ENCODE results near the gene SMPD1. TPM values are rescaled to one million over a fixed set of nuclear protein-coding genes. Genes with fewer than 3 reads are reported as not detected.

The SMPD1 gene
- total RNA-seq, 1 experiment from 2014 or later = 4.5 TPM

- no peak overlapping the region for H3K18ac ChIP-seq (ENCODE audit: insufficient read length, low read depth, low read length)
- no peaks in the 10 kb centered on the region for H3K27me3 ChIP-seq (ENCODE audit: insufficient read depth, low read length)
- H3K4me1 ChIP-seq (ENCODE audit: insufficient read depth, low read length) = no peaks in the 10 kb centered on the region
- H3K56ac ChIP-seq (ENCODE audit: insufficient read length, low read depth, low read length) = no peak overlapping the region
- H2BK15ac ChIP-seq (ENCODE audit: low read depth, low read length) = no peak overlapping the region
- no peak overlapping the region for H2BK12ac ChIP-seq (ENCODE audit: insufficient read length, low read depth, low read length)
- no peak overlapping the region for H3K9ac ChIP-seq (ENCODE audit: extremely low read depth, insufficient read length, low read length)
- H2AFZ ChIP-seq (ENCODE audit: low read length) = no peak overlapping the region
- H2BK5ac ChIP-seq (ENCODE audit: insufficient read length, low read length) = no peak overlapping the region
- no peak overlapping the region for H2AK5ac ChIP-seq (ENCODE audit: insufficient read length, low read length)
- WGBS (ENCODE audit: extremely low coverage, insufficient read length, low lambda C conversion rate) = no CpG with 5 or more reads among the region's 9 CpGs
- no peak overlapping the region for H3T11ph ChIP-seq (ENCODE audit: low read length)
- no peaks in the 10 kb centered on the region for H3K9me3 ChIP-seq (ENCODE audit: control insufficient read depth, low read depth, low read length)
- H3K9me3 Mint-ChIP-seq = no peaks in the 10 kb centered on the region
- no peak overlapping the region for H3K4ac ChIP-seq (ENCODE audit: low read depth, low read length)
- peaks cover 9 to 13% of the 10 kb centered on the region in 2 experiments for H3K4me1 Mint-ChIP-seq
- H3K79me2 ChIP-seq (ENCODE audit: insufficient read depth, low read length) = no peaks in the 10 kb centered on the region
- no peaks in the 10 kb centered on the region for H3K23me2 ChIP-seq (ENCODE audit: insufficient read length, low read depth, low read length, poor library complexity, severe bottlenecking)
- H2BK120ac ChIP-seq (ENCODE audit: low read depth, low read length, poor library complexity, severe bottlenecking) = no peak overlapping the region
- H3K27ac Mint-ChIP-seq = no peak overlapping the region
- H2BK20ac ChIP-seq (ENCODE audit: low read depth, low read length, poor library complexity, severe bottlenecking) = no peak overlapping the region
- no peak overlapping the region for H4K8ac ChIP-seq (replicated peaks; ENCODE audit: insufficient read length, low read depth, low read length)
- no peaks in the 10 kb centered on the region; the same call in 1 of the 2 replicates for H3K27me3 Mint-ChIP-seq (ENCODE audit: low read depth)
- H3K27ac ChIP-seq (ENCODE audit: insufficient read length, low read depth, low read length) = no peak overlapping the region
- H3K79me1 ChIP-seq (ENCODE audit: insufficient read depth, low read depth, low read length, poor library complexity, severe bottlenecking) = no peaks in the 10 kb centered on the region
- no peaks in the 10 kb centered on the region for H3K36me3 Mint-ChIP-seq (ENCODE audit: insufficient read depth in 1 of 3, low read depth in 3 of 3)
- TF ChIP-seq CTCF (conservative IDR thresholded peaks at IDR 0.05) = no peak
- H3K4me3 Mint-ChIP-seq = no peak overlapping the region
- no peak overlapping the region for H4K91ac ChIP-seq (ENCODE audit: insufficient read length, low read depth, low read length)
- no peaks in the 10 kb centered on the region for H4K20me1 ChIP-seq (ENCODE audit: control insufficient read depth, insufficient read depth, insufficient read length)
- H3K23ac ChIP-seq (ENCODE audit: insufficient read length, low read depth, low read length) = no peak overlapping the region
- H3K4me2 ChIP-seq (ENCODE audit: insufficient read depth, insufficient read length, low read length) = no peak overlapping the region
- DNase-seq = no peak
- no peak overlapping the region for H4K5ac ChIP-seq (ENCODE audit: insufficient read length, low read depth, low read length)
- no peak overlapping the region for H3K14ac ChIP-seq (ENCODE audit: insufficient read depth, low read length)
These were observed 33.1 kb upstream of the SMPD1 start for GRCh38 chr11:6357222-6357621.

Data from H9 (cell line).